Osteoblast (primary cell): ENCODE data around the gene AKR7A3. TPM values are rescaled to one million over a fixed set of nuclear protein-coding genes. Genes with fewer than 3 reads are reported as not detected.

Experiments
- DNase-seq: peaks from one replicate; pipeline ENCODE4 v3.0.0; 2011; ENCODE audit warnings: low spot score, mixed read lengths; ENCODE audit not compliant: insufficient read length; ENCODE audit errors: missing footprints
- H2AFZ ChIP-seq: 2 replicates; pipeline ENCODE4 v1.6.0; 2011; ENCODE audit warnings: mild to moderate bottlenecking, low read length
- H3K27ac ChIP-seq: 2 replicates; pipeline ENCODE4 v1.5.1; 2011; ENCODE audit warnings: mild to moderate bottlenecking, low read depth, low read length, moderate library complexity
- H3K27me3 ChIP-seq: 2 replicates; pipeline ENCODE4 v1.6.0; 2012; ENCODE audit warnings: mild to moderate bottlenecking, control low read depth, inconsistent platforms, low read length, moderate library complexity; ENCODE audit not compliant: insufficient read depth
- H3K36me3 ChIP-seq: 2 replicates; pipeline ENCODE4 v1.5.1; 2011; ENCODE audit warnings: mild to moderate bottlenecking, low read length, control low read depth, moderate library complexity; ENCODE audit not compliant: insufficient read depth
- H3K4me1 ChIP-seq: 2 replicates; pipeline ENCODE4 v1.5.1; 2011; ENCODE audit warnings: mild to moderate bottlenecking, low read length, control low read depth, moderate library complexity; ENCODE audit not compliant: insufficient read depth
- H3K4me2 ChIP-seq: 2 replicates; pipeline ENCODE4 v1.6.0; 2011; ENCODE audit warnings: mild to moderate bottlenecking, low read length; ENCODE audit not compliant: insufficient read depth
- H3K4me3 ChIP-seq: fragments of 200-600 bp; sonication (generic); 3 replicates; pipeline ENCODE4 v1.5.1; 2012; ENCODE audit warnings: mild to moderate bottlenecking, low read length, inconsistent platforms; ENCODE audit not compliant: insufficient read depth
- H3K79me2 ChIP-seq: 2 replicates; pipeline ENCODE4 v1.6.0; 2012; ENCODE audit warnings: mild to moderate bottlenecking, low read length, control low read depth, inconsistent platforms; ENCODE audit not compliant: insufficient read depth
- H3K9me3 ChIP-seq: 2 replicates; pipeline ENCODE4 v1.5.1; 2011; ENCODE audit warnings: low read depth, low read length, control low read depth
- H4K20me1 ChIP-seq: 2 replicates; pipeline ENCODE4 v1.6.0; 2012; ENCODE audit warnings: mild to moderate bottlenecking, low read length, control low read depth; ENCODE audit not compliant: insufficient read depth
- CTCF ChIP-seq: IDR thresholded peaks from 2 replicates; pipeline ENCODE4 v1.5.1; 2011; ENCODE audit warnings: mild to moderate bottlenecking, low read depth, low read length, moderate library complexity; ENCODE audit errors: extremely low read depth
- total RNA-seq: library from RNA; depleted of rRNA; stranded (reverse); fragments of >200 nt; gene quantifications from 2 replicates; pipeline ENCODE4 v1.2.3, GENCODE V29; 2012

AKR7A3 gene
- total RNA-seq, 1 donor = 0.72 TPM

DNA sequence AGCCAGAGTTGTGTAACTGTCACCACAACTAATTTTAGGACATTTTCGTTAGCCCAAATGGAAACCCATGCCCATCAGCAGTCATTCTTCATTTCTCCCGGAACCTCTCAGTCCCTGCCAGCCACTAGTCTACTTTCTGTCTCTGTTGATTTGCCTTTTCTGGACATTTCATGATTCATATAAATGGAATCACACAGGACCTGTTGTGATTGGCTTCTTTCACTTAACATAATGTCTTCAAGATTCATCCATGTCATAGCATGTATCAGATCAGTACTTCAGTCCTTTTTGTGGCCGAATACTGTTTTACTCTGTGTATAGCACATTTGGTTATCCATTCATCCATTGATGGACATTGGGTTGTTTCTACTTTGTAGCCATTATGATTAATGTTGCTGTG is 30.6 kb upstream of the AKR7A3 start:
- H3K4me2 ChIP-seq = no peak overlapping the region
- H3K27me3 ChIP-seq = no peaks in the 10 kb centered on the region
- no peaks in the 10 kb centered on the region for H3K9me3 ChIP-seq
- no peak overlapping the region for H3K4me3 ChIP-seq
- H2AFZ ChIP-seq = no peak overlapping the region
- H3K36me3 ChIP-seq = peaks cover 37% of the 10 kb centered on the region
- H3K79me2 ChIP-seq = peaks cover 69% of the 10 kb centered on the region
- DNase-seq = peak; percentile 92
- peaks cover 26% of the 10 kb centered on the region for H4K20me1 ChIP-seq
- H3K27ac ChIP-seq = no peak overlapping the region
- H3K4me1 ChIP-seq = peaks cover 5% of the 10 kb centered on the region
- no peak for TF ChIP-seq CTCF

GRCh38 chr1:19317126-19317910 is 28.7 kb upstream of the AKR7A3 start:
- peaks cover 26% of the 10 kb centered on the region for H3K36me3 ChIP-seq
- H3K27me3 ChIP-seq = no peaks in the 10 kb centered on the region
- peaks cover 25% of the 10 kb centered on the region for H4K20me1 ChIP-seq
- H3K4me3 ChIP-seq = no peak overlapping the region
- H3K4me2 ChIP-seq = no peak overlapping the region
- H3K9me3 ChIP-seq = no peaks in the 10 kb centered on the region
- peaks cover 83% of the 10 kb centered on the region for H3K79me2 ChIP-seq
- H3K4me1 ChIP-seq = peaks cover 9% of the 10 kb centered on the region
- H3K27ac ChIP-seq = no peak overlapping the region
- no peak overlapping the region for H2AFZ ChIP-seq
- DNase-seq = peak; percentile 55
- no peak for TF ChIP-seq CTCF

DNA sequence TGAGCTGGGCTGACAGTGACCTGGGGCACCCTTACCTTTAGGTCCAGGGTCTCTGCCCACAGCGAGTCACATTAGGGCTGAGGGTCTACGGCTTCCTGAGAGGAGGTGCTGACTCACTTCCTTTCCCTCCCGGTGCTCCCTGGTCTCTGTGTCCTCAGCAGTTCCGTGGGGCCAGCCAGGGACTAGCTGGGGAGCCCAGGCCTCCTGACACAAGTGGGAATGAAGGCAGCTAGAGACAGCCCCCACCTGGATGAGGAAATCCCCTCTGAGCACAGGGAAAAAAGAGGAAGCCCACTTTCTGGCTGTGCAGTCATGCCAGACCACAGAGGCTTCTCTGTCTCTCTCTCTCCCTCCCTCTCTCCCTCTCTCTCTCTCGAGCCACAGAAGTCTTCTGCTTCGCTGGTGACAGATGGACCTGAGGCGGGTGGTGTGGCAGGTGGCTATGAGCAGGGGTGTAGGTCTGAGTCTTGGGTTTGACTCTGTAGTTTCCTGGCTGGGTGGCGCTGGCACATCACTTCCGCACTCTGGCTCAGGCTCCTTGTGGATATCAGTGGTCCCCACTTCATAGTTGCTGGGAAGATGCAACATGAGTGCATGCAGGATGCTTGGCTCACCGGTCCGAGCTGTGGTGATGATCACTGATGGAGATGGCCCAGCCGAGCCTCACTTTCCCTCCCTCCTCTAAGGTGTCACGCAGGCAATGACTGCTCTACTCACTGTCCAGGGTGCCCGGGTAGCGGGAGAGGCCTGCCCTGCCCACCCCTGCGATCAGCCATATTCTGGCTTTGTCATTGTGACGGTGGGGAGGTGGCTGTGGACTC is 27.0 kb upstream of the AKR7A3 start:
- H3K4me2 ChIP-seq = peak overlapping the region; percentile 14

More for the DNA sequence above, 27.0 kb upstream of the AKR7A3 start:
- Histone ChIP-seq H3K4me3 (no peak overlapping the region), H3K27me3 (no peaks in the 10 kb centered on the region), H3K36me3 (peaks cover 18% of the 10 kb centered on the region), H2AFZ (no peak overlapping the region), H3K79me2 (peaks cover 81% of the 10 kb centered on the region), H3K9me3 (no peaks in the 10 kb centered on the region), H4K20me1 (peaks cover 26% of the 10 kb centered on the region), H3K4me1 (peaks cover 18% of the 10 kb centered on the region), H3K27ac (peak overlapping the region; percentile 10)
- peak; percentile 87 for DNase-seq
- no peak for TF ChIP-seq CTCF
